GM12864 (cell line): ENCODE results near the gene C2orf49.

Experiments
- DNase-seq: peaks from one replicate; pipeline ENCODE4 v3.0.0-alpha.2; 2011; ENCODE audit warnings: low read depth
- H3K4me3 ChIP-seq: 2 replicates; pipeline ENCODE4 v1.5.1; 2011; ENCODE audit warnings: mild to moderate bottlenecking, low read depth, low read length, control low read depth
- TF ChIP-seq, protein P1 (sequence below): IDR thresholded peaks from 2 replicates; pipeline ENCODE4 v1.5.1; 2011; ENCODE audit warnings: low read depth, mild to moderate bottlenecking, moderate library complexity, low read length, control low read depth, inconsistent platforms; ENCODE audit errors: missing control alignments

Gene C2orf49

DNA sequence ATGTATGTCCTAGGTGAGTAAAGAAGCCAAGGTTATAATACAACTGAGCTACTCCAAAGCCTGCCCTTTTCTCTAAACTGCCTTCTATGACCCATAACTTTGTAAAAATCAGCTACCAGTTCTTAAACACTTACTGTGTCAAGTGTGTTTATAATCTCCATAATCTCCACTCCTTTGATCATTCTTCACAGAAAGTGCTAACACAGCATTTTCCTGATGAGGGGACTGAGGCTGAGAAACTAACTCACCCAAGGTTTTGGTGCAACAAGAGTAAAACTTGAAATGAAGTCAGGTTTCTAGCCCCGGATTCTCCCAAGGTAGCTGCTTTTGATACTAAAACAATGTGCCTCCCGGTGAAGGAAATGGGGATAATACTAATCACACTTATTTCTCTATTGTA lies 1.9 kb upstream of the C2orf49 start:
- TF ChIP-seq, protein P1, sequence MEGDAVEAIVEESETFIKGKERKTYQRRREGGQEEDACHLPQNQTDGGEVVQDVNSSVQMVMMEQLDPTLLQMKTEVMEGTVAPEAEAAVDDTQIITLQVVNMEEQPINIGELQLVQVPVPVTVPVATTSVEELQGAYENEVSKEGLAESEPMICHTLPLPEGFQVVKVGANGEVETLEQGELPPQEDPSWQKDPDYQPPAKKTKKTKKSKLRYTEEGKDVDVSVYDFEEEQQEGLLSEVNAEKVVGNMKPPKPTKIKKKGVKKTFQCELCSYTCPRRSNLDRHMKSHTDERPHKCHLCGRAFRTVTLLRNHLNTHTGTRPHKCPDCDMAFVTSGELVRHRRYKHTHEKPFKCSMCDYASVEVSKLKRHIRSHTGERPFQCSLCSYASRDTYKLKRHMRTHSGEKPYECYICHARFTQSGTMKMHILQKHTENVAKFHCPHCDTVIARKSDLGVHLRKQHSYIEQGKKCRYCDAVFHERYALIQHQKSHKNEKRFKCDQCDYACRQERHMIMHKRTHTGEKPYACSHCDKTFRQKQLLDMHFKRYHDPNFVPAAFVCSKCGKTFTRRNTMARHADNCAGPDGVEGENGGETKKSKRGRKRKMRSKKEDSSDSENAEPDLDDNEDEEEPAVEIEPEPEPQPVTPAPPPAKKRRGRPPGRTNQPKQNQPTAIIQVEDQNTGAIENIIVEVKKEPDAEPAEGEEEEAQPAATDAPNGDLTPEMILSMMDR, result no peak
- no peak for DNase-seq
- no peak overlapping the region for H3K4me3 ChIP-seq

DNA sequence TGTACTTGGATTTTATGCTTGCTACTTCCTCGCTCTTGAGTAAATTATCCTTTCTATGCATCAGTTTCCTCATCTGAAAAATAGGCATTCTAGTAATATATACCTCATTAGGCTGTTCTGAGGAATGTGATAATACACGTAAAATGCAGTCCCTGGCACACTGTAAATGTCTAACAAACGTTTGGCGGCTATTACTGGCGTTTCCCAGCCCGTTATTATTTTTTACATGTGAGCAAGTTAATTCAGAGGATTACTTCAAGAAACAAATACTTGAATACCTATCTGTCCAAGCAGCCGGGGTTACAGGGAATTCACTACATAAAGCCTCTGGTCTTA lies 586 bp upstream of the C2orf49 start:
- TF ChIP-seq, protein P1, result no peak
- DNase-seq, result no peak
- peak overlapping the region; percentile 98 for H3K4me3 ChIP-seq

DNA sequence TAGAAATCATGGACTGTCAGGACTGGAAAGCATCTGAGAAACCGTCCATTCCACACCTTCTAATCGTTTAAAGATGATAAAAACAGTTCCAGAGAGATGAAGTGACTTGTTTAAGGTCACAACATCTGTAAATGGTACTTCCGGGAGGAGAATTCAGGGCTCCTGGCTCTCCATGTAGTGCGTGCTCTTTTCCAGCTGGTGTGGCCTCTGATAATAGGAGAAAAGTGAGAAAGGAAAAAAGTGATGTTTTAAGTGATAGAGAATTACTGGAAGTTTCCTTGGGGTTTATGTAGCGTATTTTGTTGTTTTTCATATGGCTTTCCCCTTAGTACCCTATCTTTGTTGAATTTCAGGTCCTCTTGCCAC lies 663 bp downstream of the C2orf49 start:
- TF ChIP-seq, protein P1, result no peak
- no peak for DNase-seq
- H3K4me3 ChIP-seq, result peak overlapping the region; percentile 98

DNA sequence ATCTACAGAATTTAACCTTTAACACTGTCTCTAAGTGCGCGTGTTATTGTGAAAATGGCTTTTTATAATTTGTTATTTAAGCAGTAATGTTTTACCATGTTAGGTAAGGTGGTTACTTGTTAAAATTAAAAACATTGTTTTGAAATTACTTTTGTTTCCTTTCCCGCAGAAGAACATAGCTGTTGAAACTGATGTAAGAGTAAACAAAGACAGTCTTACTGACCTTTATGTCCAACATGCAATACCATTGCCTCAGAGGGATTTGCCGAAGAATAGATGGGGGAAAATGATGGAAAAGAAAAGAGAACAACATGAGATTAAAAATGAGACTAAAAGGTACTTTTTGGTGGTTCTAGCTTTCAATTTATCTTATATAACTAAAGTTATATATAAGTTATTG lies 2.1 kb downstream of the C2orf49 start:
- TF ChIP-seq, protein P1, result no peak
- no peak overlapping the region for H3K4me3 ChIP-seq
- DNase-seq, result no peak

DNA sequence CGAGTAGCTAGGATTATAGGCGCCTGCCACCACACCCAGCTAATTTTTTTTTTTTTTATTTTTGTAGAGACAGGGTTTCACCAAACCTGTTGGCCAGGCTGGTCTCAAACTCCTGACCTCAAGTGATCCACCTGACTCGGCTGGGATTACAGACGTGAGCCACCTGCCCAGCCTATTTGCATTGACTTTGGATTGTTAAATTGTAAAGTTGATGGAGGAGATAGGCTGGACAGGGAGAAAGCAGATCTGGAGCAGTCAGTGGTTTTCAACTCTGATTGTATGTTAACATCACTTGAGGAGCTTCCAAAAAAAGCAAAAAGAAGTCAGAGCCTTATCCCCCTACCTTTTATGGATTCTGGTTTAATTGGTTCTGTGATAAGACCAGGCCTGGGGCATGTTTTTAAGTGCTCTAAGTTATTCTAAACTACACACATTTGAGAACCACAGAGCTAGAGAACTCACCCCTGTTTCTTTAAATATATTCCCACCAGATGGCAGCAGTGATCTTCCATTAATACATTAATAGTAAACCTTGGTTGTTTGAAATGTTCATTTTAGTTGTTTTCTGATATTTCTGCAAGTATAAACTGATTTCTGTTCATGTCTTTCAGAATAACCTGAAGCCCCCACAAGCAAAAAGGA lies 7.5 kb downstream of the C2orf49 start:
- no peak overlapping the region for H3K4me3 ChIP-seq
- TF ChIP-seq, protein P1, result no peak
- DNase-seq, result no peak

DNA sequence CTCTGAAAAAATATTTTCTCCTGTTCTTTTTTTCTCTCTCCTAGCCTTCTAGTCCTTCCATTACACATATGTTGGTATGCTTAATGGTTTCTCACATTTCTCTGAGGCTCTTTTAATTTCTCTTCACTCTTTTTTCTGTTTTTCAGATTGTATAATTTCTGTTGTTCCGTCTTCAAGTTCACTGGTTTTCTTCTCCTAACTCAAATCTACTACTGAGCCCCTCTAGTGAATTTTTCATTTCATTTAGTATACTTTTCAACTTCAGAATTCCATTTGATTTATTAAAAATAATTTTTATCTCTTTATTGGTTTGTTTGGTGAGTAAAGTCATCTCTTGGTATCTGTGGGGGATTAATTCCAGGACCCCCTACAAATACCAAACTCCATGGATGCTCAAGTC lies 19.8 kb downstream of the C2orf49 start:
- no peak overlapping the region for H3K4me3 ChIP-seq
- TF ChIP-seq, protein P1, result no peak
- DNase-seq, result no peak

DNA sequence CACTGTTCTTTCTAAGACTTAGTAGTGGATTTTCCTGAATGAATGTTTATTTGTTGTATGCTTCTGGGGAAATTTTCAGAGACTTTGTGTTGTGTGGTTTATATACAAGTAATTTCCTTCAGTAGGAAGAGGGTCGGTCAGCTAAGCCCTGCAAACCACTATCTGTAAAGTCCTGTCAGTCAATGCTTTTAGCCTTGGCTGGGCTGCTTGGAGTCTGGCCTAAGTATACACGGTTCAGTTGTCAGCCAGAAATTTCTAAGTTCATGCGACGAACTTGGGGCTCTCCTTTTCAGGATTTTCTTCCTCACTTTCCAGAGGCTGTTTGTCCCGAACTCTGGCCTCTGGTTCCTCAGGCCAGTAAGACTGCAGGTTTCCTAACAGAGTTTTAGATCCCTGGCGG lies 21.3 kb downstream of the C2orf49 start:
- H3K4me3 ChIP-seq, result no peak overlapping the region
- DNase-seq, result no peak
- TF ChIP-seq, protein P1, result no peak
